ENCODE measurements around the gene HS6ST1. TPM values are rescaled to one million over a fixed set of nuclear protein-coding genes. Genes with fewer than 3 reads are reported as not detected.

HS6ST1 gene
- total RNA-seq, 1 donor from 2014 or later, result 68.5 TPM

- peaks cover 97% of the 10 kb centered on the region for H3K4me1 ChIP-seq
- H3K9me3 ChIP-seq, result no peaks in the 10 kb centered on the region
- no peak for DNase-seq (ENCODE audit: extremely low spot score in 2 of 2)
- intact Hi-C loops (cut with DNase I), result loop anchor here (10.0 kb wide), 1 partner anchor 135 kb away; no protein-coding TSS in a partner anchor
- TF ChIP-seq POLR2A (IDR thresholded peaks at IDR 0.05), result no peak
- no peak for TF ChIP-seq POLR2AphosphoS5 (IDR thresholded peaks at IDR 0.05; ENCODE audit: insufficient read depth in 1 of 2, low read depth in 1 of 2)
- TF ChIP-seq CTCF (IDR thresholded peaks at IDR 0.05), result no peak
- no peaks in the 10 kb centered on the region for H3K36me3 ChIP-seq
- no peaks in the 10 kb centered on the region for H3K27me3 ChIP-seq
- H3K4me3 ChIP-seq, result no peak overlapping the region
- H3K27ac ChIP-seq, result no peak overlapping the region
Measured at GRCh38 chr2:128309280-128310093, 9.2 kb downstream of the HS6ST1 start.

- H3K4me1 ChIP-seq, result peaks cover 97% of the 10 kb centered on the region
- H3K27ac ChIP-seq, result no peak overlapping the region
- no peaks in the 10 kb centered on the region for H3K9me3 ChIP-seq
- no peak for TF ChIP-seq POLR2A (IDR thresholded peaks at IDR 0.05)
- no peak for TF ChIP-seq POLR2AphosphoS5 (IDR thresholded peaks at IDR 0.05; ENCODE audit: insufficient read depth in 1 of 2, low read depth in 1 of 2)
- no peak for TF ChIP-seq CTCF (IDR thresholded peaks at IDR 0.05)
- no peaks in the 10 kb centered on the region for H3K36me3 ChIP-seq
- intact Hi-C loops (cut with DNase I), result no loop called here
- no peaks in the 10 kb centered on the region for H3K27me3 ChIP-seq
- DNase-seq (ENCODE audit: extremely low spot score in 2 of 2), result no peak
- no peak overlapping the region for H3K4me3 ChIP-seq
Measured at GRCh38 chr2:128308889-128309279, 9.8 kb downstream of the HS6ST1 start.

GRCh38 chr2:128308284-128308731, 10.4 kb downstream of the HS6ST1 start:
- Histone ChIP-seq H3K4me3 (no peak overlapping the region), H3K36me3 (no peaks in the 10 kb centered on the region), H3K27ac (no peak overlapping the region), H3K4me1 (peaks cover 97% of the 10 kb centered on the region), H3K27me3 (no peaks in the 10 kb centered on the region), H3K9me3 (no peaks in the 10 kb centered on the region)
- intact Hi-C loops (cut with DNase I), result no loop called here
- TF ChIP-seq POLR2AphosphoS5 (IDR thresholded peaks at IDR 0.05; ENCODE audit: insufficient read depth in 1 of 2, low read depth in 1 of 2) (no peak), CTCF (IDR thresholded peaks at IDR 0.05) (no peak), POLR2A (IDR thresholded peaks at IDR 0.05) (no peak)
- no peak for DNase-seq (ENCODE audit: extremely low spot score in 2 of 2)

GRCh38 chr2:128307595-128307994, 11.1 kb downstream of the HS6ST1 start:
- H3K36me3 ChIP-seq, result no peaks in the 10 kb centered on the region
- intact Hi-C loops (cut with DNase I), result no loop called here
- H3K9me3 ChIP-seq, result no peaks in the 10 kb centered on the region
- no peak overlapping the region for H3K27ac ChIP-seq
- no peak overlapping the region for H3K4me3 ChIP-seq
- no peak for DNase-seq (ENCODE audit: extremely low spot score in 2 of 2)
- H3K27me3 ChIP-seq, result no peaks in the 10 kb centered on the region
- H3K4me1 ChIP-seq, result peaks cover 99% of the 10 kb centered on the region
- no peak for TF ChIP-seq POLR2AphosphoS5 (IDR thresholded peaks at IDR 0.05; ENCODE audit: insufficient read depth in 1 of 2, low read depth in 1 of 2)
- no peak for TF ChIP-seq CTCF (IDR thresholded peaks at IDR 0.05)
- no peak for TF ChIP-seq POLR2A (IDR thresholded peaks at IDR 0.05)

GRCh38 chr2:128306931-128307460, 11.7 kb downstream of the HS6ST1 start:
- no peak for DNase-seq (ENCODE audit: extremely low spot score in 2 of 2)
- intact Hi-C loops (cut with DNase I), result no loop called here

More at GRCh38 chr2:128306931-128307460, 11.7 kb downstream of the HS6ST1 start:
- Histone ChIP-seq H3K4me3 (no peak overlapping the region), H3K4me1 (peaks cover 99% of the 10 kb centered on the region), H3K27ac (peak overlapping the region; percentile 90), H3K9me3 (no peaks in the 10 kb centered on the region), H3K36me3 (no peaks in the 10 kb centered on the region), H3K27me3 (no peaks in the 10 kb centered on the region)
- TF ChIP-seq POLR2A (IDR thresholded peaks at IDR 0.05), result no peak
- TF ChIP-seq CTCF (IDR thresholded peaks at IDR 0.05), result no peak
- TF ChIP-seq POLR2AphosphoS5 (IDR thresholded peaks at IDR 0.05; ENCODE audit: insufficient read depth in 1 of 2, low read depth in 1 of 2), result no peak
